ENCODE measurements around the gene MIB2. TPM values are rescaled to one million over a fixed set of nuclear protein-coding genes. Genes with fewer than 3 reads are reported as not detected.

The MIB2 gene
- total RNA-seq (95.9 and 98.1 TPM in 2 replicates), polyA plus RNA-seq (94.0 and 152 TPM in 2 replicates), polyA minus RNA-seq (86.3 and 106 TPM in 2 replicates)
- total RNA-seq (2013) = 35.2 TPM

DNA sequence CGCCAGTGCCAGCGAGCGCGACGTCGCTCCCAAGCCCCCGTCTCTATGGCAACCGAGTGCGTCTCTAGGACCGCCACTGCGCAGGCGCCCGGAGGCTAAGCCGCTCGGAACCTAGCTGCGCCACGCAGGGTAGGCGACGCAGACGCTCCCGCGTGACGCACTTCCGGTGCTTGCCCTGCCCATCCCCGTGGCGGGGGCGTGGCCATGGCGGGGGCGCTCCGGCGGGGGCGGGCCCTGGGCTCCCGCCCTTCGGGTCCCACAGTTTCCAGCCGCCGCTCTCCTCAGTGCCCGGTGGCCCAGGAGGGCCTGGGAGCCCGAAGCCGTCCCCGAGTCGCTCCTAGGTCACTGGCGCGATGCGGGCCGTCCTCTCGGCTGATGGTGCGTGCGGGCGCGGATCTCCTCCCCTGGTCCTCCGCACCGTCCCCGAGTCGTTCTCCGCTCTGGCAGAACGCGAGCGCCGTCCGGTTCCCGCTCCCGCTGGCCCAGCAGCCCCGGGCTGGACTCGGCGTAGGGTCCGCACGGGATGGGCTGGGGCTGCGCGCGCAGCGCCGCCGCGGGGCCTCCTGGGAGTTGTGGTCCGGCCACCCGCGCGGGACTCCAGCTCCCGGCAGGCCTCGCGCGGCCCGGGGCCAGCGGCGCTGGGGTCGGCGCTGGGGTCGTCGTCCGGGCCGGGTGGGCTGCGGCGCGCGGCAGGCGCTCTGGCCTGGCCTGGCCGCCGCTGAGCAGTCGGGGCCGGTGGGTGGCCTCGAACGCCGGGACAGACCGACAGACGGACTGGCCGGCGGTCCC, at the start of gene MIB2:
Gene MIB2 (plus strand): TSS at position 245 of the 789 bp plus-strand sequence. CDS start 7,953 bp downstream, outside the sequence.
- intact Hi-C loops (cut with micrococcal nuclease) = loop anchor here (1.0 to 2.0 kb wide), 7 partner anchors 15 to 304 kb away; partner anchors contain the start of genes ATAD3A, AURKAIP1, CCNL2 and GNB1
- peaks cover 26% of the 10 kb centered on the region for H3K4me1 Mint-ChIP-seq
- no peaks in the 10 kb centered on the region for H3K27me3 Mint-ChIP-seq
- H3K27ac ChIP-seq (ENCODE audit: low read length in 2 of 2) = peak within 1 kb of the TSS; percentile 100
- ATAC-seq (ENCODE audit: low read depth) = peak; percentile 90
- peak within 1 kb of the TSS; percentile 100 for H3K9ac ChIP-seq (ENCODE audit: low read length)
- DNase-seq = peak; percentile 98
- no peaks in the 10 kb centered on the region for H3K27me3 ChIP-seq (replicated peaks in 1 of 4; ENCODE audit: control extremely low read depth in 1 of 4, control insufficient read depth in 3 of 4, insufficient read depth in 4 of 4, low read length in 3 of 4)
- peak within 1 kb of the TSS; percentile 98 for H3K4me2 ChIP-seq (replicated peaks; ENCODE audit: low read depth, low read length, poor library complexity, severe bottlenecking)
- WGBS (ENCODE audit: insufficient coverage) = under 1% methylated on average over 107 of the region's 107 CpGs
- peak within 1 kb of the TSS; percentile 89 for H3K4me3 Mint-ChIP-seq
- CTCF ChIA-PET = interaction anchor here (1.0 to 2.9 kb wide), 2 partner anchors 9 to 14 kb away, joined by 3 to 13 read pairs; no protein-coding TSS in a partner anchor
- peak within 1 kb of the TSS; percentile 92 for H3K27ac Mint-ChIP-seq
- peaks cover 20% of the 10 kb centered on the region in 2 donors for H3K4me1 ChIP-seq (ENCODE audit: control insufficient read depth in 2 of 2, insufficient read depth in 2 of 2, low read length in 2 of 2)
- peaks cover 20% of the 10 kb centered on the region for H4K20me1 ChIP-seq (ENCODE audit: control insufficient read depth, insufficient read depth, low read length, poor library complexity, severe bottlenecking)
- POLR2A ChIA-PET = interaction anchor here (0.6 to 2.0 kb wide), 7 partner anchors 8 to 293 kb away, joined by 3 to 19 read pairs (median 5); no protein-coding TSS in a partner anchor
- TF ChIP-seq, protein P1, sequence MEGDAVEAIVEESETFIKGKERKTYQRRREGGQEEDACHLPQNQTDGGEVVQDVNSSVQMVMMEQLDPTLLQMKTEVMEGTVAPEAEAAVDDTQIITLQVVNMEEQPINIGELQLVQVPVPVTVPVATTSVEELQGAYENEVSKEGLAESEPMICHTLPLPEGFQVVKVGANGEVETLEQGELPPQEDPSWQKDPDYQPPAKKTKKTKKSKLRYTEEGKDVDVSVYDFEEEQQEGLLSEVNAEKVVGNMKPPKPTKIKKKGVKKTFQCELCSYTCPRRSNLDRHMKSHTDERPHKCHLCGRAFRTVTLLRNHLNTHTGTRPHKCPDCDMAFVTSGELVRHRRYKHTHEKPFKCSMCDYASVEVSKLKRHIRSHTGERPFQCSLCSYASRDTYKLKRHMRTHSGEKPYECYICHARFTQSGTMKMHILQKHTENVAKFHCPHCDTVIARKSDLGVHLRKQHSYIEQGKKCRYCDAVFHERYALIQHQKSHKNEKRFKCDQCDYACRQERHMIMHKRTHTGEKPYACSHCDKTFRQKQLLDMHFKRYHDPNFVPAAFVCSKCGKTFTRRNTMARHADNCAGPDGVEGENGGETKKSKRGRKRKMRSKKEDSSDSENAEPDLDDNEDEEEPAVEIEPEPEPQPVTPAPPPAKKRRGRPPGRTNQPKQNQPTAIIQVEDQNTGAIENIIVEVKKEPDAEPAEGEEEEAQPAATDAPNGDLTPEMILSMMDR (IDR thresholded peaks at IDR 0.05) = no peak
- TF ChIP-seq EZH2 (IDR thresholded peaks at IDR 0.05; ENCODE audit: borderline replicate concordance, insufficient read depth, low read depth, low read length, poor library complexity, severe bottlenecking) = no peak
- H3K4me3 ChIP-seq (ENCODE audit: control extremely low read depth in 1 of 5, extremely low read depth in 1 of 5, insufficient read depth in 1 of 5, low read depth in 2 of 5, low read length in 4 of 5) = peak within 1 kb of the TSS; percentile 36 to 98 (median 97)
- peak within 1 kb of the TSS; percentile 79 for H2AFZ ChIP-seq (ENCODE audit: insufficient read depth, low read depth, low read length, poor library complexity, severe bottlenecking)
- H3K36me3 ChIP-seq (replicated peaks in 1 of 2; ENCODE audit: control extremely low read depth in 1 of 2, control insufficient read depth in 1 of 2, extremely low read depth in 1 of 2, insufficient read depth in 2 of 2, low read length in 1 of 2) = peaks cover 0 to 5% of the 10 kb centered on the region in 2 experiments
- H3K9me3 Mint-ChIP-seq (ENCODE audit: insufficient read depth) = no peaks in the 10 kb centered on the region
- peaks cover 33% of the 10 kb centered on the region for H3K79me2 ChIP-seq (ENCODE audit: control insufficient read depth, insufficient read depth, low read length)
- H3K9me3 ChIP-seq (ENCODE audit: control extremely low read depth in 1 of 3, control insufficient read depth in 2 of 3, insufficient read depth in 1 of 3, low read length in 2 of 3) = no peaks in the 10 kb centered on the region

All from B cell (primary cell).